Activated naive CD4-positive, alpha-beta T cell treated with anti-CD3 and anti-CD28 coated beads, Interleukin-2, amount 50 U/mL, for 72 hours (primary cell): ENCODE results near the gene BAIAP2L2. TPM values are rescaled to one million over a fixed set of nuclear protein-coding genes. Genes with fewer than 3 reads are reported as not detected.

ENCODE experiments used
- ATAC-seq, 2 donors: fragments of 150-1000 bp; cut with Tn5 transposase; 2 replicates each; pipeline ENCODE4 v1.10.0; 2021; ENCODE audit warnings: mild to moderate bottlenecking in 2 of 2, moderate library complexity in 2 of 2
- DNase-seq, 2 donors: peaks; one replicate each; pipeline ENCODE4 v3.0.0; 2021 to 2022; ENCODE audit warnings: low spot score in 2 of 2
- H3K27ac Mint-ChIP-seq, 2 donors: one replicate each; pipeline ENCODE4 v1.8.0; 2022; ENCODE audit warnings: mild to moderate bottlenecking in 2 of 2, mixed read lengths in 2 of 2
- H3K36me3 Mint-ChIP-seq, 2 donors: one replicate each; pipeline ENCODE4 v1.8.0; 2022; ENCODE audit warnings: mixed read lengths in 2 of 2
- H3K9me3 Mint-ChIP-seq, 2 donors: one replicate each; pipeline ENCODE4 v1.8.0; 2022; ENCODE audit warnings: mixed read lengths in 2 of 2
- total RNA-seq, 2 donors: library from RNA; stranded (reverse); gene quantifications; one replicate each; pipeline ENCODE4 v1.2.3, GENCODE V29; 2022

Gene BAIAP2L2
- total RNA-seq, 2 donors from 2014 or later, result 1.1 to 1.3 TPM

GRCh38 chr22:38078046-38078840 lies 32.2 kb downstream of the BAIAP2L2 start:
- Mint-ChIP-seq H3K27ac (no peak overlapping the region), H3K36me3 (no peaks in the 10 kb centered on the region), H3K9me3 (no peaks in the 10 kb centered on the region)
- ATAC-seq (no peak), DNase-seq (no peak)

- H3K36me3 Mint-ChIP-seq, result no peaks in the 10 kb centered on the region
These were observed 32.9 kb downstream of the BAIAP2L2 start for GRCh38 chr22:38077595-38077994.

GRCh38 chr22:38077096-38077495 lies 33.4 kb downstream of the BAIAP2L2 start:
- Mint-ChIP-seq H3K36me3 (no peaks in the 10 kb centered on the region), H3K27ac (peak overlapping the region in 1 of 2 donors; percentile 40), H3K9me3 (no peaks in the 10 kb centered on the region)
- DNase-seq (no peak), ATAC-seq (no peak)

More at GRCh38 chr22:38077595-38077994, 32.9 kb downstream of the BAIAP2L2 start:
- Mint-ChIP-seq H3K9me3 (no peaks in the 10 kb centered on the region), H3K27ac (no peak overlapping the region)
- DNase-seq, result no peak
- no peak for ATAC-seq

- no peaks in the 10 kb centered on the region for H3K9me3 Mint-ChIP-seq
- H3K36me3 Mint-ChIP-seq, result no peaks in the 10 kb centered on the region
- no peak for ATAC-seq
- DNase-seq, result no peak
- H3K27ac Mint-ChIP-seq, result no peak overlapping the region
These were observed 34.5 kb downstream of the BAIAP2L2 start for GRCh38 chr22:38075961-38076360.

GRCh38 chr22:38075105-38075825 lies 35.2 kb downstream of the BAIAP2L2 start:
- Mint-ChIP-seq H3K9me3 (no peaks in the 10 kb centered on the region), H3K27ac (no peak overlapping the region), H3K36me3 (no peaks in the 10 kb centered on the region)
- DNase-seq (no peak), ATAC-seq (no peak)

- DNase-seq, result no peak
These were observed 36.0 kb downstream of the BAIAP2L2 start for GRCh38 chr22:38074181-38075104.

GRCh38 chr22:38073150-38074130 lies 37.0 kb downstream of the BAIAP2L2 start:
- DNase-seq, result no peak
- H3K36me3 Mint-ChIP-seq, result no peaks in the 10 kb centered on the region
- no peak for ATAC-seq
- H3K9me3 Mint-ChIP-seq, result no peaks in the 10 kb centered on the region
- H3K27ac Mint-ChIP-seq, result no peak overlapping the region

More at GRCh38 chr22:38074181-38075104, 36.0 kb downstream of the BAIAP2L2 start:
- no peaks in the 10 kb centered on the region for H3K9me3 Mint-ChIP-seq
- no peak for ATAC-seq
- H3K27ac Mint-ChIP-seq, result no peak overlapping the region
- H3K36me3 Mint-ChIP-seq, result no peaks in the 10 kb centered on the region

GRCh38 chr22:38072322-38073149 lies 37.9 kb downstream of the BAIAP2L2 start:
- DNase-seq (no peak), ATAC-seq (no peak)
- Mint-ChIP-seq H3K36me3 (peaks cover 0 to 6% of the 10 kb centered on the region in 2 donors), H3K9me3 (no peaks in the 10 kb centered on the region), H3K27ac (no peak overlapping the region)

GRCh38 chr22:38071421-38072321 lies 38.8 kb downstream of the BAIAP2L2 start:
- Mint-ChIP-seq H3K9me3 (no peaks in the 10 kb centered on the region), H3K36me3 (peaks cover 0 to 6% of the 10 kb centered on the region in 2 donors), H3K27ac (no peak overlapping the region)
- ATAC-seq (no peak), DNase-seq (no peak)

GRCh38 chr22:38070250-38070921 lies 40.1 kb downstream of the BAIAP2L2 start:
- H3K36me3 Mint-ChIP-seq, result peaks cover 0 to 6% of the 10 kb centered on the region in 2 donors
- no peak for DNase-seq
- no peaks in the 10 kb centered on the region for H3K9me3 Mint-ChIP-seq
- no peak for ATAC-seq
- peak overlapping the region in 1 of 2 donors; percentile 23 for H3K27ac Mint-ChIP-seq

- Mint-ChIP-seq H3K27ac (peak overlapping the region in 1 of 2 donors; percentile 23), H3K36me3 (peaks cover 0 to 6% of the 10 kb centered on the region in 2 donors), H3K9me3 (no peaks in the 10 kb centered on the region)
- ATAC-seq (no peak), DNase-seq (no peak)
These were observed 40.9 kb downstream of the BAIAP2L2 start for GRCh38 chr22:38069372-38070249.

- DNase-seq (no peak), ATAC-seq (no peak)
- H3K9me3 Mint-ChIP-seq, result no peaks in the 10 kb centered on the region
- H3K36me3 Mint-ChIP-seq, result peaks cover 0 to 6% of the 10 kb centered on the region in 2 donors
- no peak overlapping the region for H3K27ac Mint-ChIP-seq
These were observed 41.7 kb downstream of the BAIAP2L2 start for GRCh38 chr22:38068641-38069371.
